GM06990 (cell line): ENCODE results near the gene TCEANC2.

Experiments
- DNase-seq: peaks from one replicate; pipeline ENCODE4 v3.0.0-alpha.2; 2011; ENCODE audit not compliant: insufficient read length; ENCODE audit errors: extremely low read depth
- H3K27me3 ChIP-seq: replicated peaks from 2 replicates; pipeline ENCODE4 v1.6.0; 2011; ENCODE audit warnings: low read length; ENCODE audit not compliant: control insufficient read depth, insufficient read depth
- H3K36me3 ChIP-seq: 2 replicates; pipeline ENCODE4 v1.5.1; 2011; ENCODE audit warnings: low read length; ENCODE audit not compliant: control insufficient read depth, insufficient read depth
- H3K4me3 ChIP-seq: replicated peaks from 2 replicates; pipeline ENCODE4 v1.5.1; 2011; ENCODE audit warnings: low read depth, mild to moderate bottlenecking, control low read depth, low read length
- TF ChIP-seq, protein P1 (sequence below): IDR thresholded peaks from 2 replicates; pipeline ENCODE4 v1.5.1; 2011; ENCODE audit warnings: low read length, control low read depth, mild to moderate bottlenecking, inconsistent platforms; ENCODE audit not compliant: insufficient read depth, poor library complexity, severe bottlenecking

TCEANC2 gene

DNA sequence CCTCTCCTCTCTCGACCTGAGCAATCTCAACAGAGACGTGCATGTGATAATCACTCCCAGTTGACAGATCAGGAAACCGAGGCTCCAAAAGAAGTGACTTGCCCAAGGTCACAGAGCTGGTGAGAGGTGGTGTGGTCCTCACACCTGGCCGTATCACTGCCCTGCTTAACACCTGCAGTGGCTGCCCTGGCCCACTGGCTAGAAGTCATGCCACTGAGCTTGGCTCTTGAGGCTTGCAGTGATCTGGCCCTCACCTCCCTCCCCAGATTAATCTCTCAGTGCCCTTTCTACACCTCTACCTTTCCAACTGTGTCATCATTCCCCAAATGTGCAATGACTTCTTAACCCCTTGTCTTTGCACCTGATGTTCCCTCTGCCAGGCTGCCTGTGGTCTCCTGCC, 60.6 kb downstream of the TCEANC2 start:
- Histone ChIP-seq H3K36me3 (no peaks in the 10 kb centered on the region), H3K27me3 (no peaks in the 10 kb centered on the region), H3K4me3 (no peak overlapping the region)
- DNase-seq, result no peak
- TF ChIP-seq, protein P1, sequence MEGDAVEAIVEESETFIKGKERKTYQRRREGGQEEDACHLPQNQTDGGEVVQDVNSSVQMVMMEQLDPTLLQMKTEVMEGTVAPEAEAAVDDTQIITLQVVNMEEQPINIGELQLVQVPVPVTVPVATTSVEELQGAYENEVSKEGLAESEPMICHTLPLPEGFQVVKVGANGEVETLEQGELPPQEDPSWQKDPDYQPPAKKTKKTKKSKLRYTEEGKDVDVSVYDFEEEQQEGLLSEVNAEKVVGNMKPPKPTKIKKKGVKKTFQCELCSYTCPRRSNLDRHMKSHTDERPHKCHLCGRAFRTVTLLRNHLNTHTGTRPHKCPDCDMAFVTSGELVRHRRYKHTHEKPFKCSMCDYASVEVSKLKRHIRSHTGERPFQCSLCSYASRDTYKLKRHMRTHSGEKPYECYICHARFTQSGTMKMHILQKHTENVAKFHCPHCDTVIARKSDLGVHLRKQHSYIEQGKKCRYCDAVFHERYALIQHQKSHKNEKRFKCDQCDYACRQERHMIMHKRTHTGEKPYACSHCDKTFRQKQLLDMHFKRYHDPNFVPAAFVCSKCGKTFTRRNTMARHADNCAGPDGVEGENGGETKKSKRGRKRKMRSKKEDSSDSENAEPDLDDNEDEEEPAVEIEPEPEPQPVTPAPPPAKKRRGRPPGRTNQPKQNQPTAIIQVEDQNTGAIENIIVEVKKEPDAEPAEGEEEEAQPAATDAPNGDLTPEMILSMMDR, result no peak

DNA sequence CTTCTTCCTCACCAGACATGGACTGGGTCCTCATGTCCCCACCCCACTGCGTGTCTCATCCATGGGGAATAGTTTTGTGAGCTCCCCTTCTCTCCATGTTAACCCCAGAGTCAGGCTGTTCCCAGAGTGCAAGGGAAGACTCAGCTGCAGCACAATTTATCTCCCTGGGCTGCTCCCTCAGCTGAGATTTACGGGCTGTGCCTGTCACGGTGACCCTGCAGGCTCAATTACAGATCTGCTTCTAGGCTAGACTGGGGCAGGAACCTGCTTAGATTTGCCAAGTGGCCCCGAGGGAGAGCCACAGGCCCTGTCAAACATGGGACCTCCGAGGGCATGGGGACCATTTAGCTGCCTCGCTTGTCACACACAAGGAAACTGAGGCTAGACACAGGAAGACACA, 61.5 kb downstream of the TCEANC2 start:
- Histone ChIP-seq H3K27me3 (no peaks in the 10 kb centered on the region), H3K36me3 (no peaks in the 10 kb centered on the region), H3K4me3 (no peak overlapping the region)
- no peak for DNase-seq
- TF ChIP-seq, protein P1, result no peak

DNA sequence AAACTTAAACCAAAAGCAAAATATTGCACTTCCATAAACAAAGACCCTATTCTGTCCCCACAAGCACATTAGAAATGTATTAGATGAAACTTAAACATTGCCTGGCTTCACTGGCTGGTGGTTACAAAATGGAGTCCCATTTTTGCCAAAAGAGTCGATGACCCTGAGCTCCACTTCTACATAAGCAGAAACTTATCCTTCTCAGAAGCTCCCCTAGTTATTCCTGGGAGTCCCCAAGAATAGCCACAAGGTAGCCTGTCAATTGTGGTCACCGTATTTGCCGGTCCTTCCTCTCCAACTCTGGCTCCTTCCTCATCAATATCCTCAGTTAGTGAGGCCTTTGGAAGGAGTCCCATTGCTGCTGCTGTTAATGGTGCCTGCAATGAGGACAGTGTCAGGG, 62.1 kb downstream of the TCEANC2 start:
- TF ChIP-seq, protein P1, result no peak
- no peak for DNase-seq
- Histone ChIP-seq H3K27me3 (no peaks in the 10 kb centered on the region), H3K36me3 (no peaks in the 10 kb centered on the region), H3K4me3 (no peak overlapping the region)

DNA sequence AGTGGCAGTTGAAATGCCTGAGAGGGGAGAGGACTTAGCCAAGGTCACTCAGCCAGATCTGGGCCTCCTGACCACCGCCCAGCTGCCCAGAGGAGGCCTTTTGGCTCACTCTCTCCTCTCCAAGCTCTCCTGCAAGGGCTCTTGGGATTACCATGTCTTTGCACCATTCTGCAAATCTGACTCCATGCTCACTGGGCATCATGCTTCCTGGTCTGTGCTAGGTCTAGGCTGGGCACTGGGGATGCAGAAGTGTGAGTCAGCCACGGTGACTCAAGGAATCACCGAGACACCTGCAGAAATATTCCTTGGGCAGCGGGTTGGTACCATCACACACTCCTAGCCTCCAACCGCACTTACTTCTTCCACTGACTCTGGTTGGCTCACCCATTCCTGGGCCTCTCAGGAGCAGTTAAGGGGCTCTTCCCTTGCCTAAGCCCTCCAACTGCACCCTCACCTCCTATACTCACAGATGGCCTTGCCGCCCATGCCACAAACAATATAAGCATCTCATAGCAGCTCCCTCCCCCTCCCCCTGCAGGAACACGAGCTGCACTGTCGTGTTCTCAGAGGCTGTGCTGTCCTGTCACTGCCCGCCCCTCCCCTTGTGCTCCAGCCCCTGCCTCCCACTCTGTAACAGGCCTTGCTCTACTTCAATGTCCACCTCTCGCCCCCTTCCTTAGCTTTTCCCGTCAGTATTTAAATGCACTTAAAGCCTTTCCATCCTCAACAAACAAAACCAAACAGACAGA, 64.6 kb downstream of the TCEANC2 start:
- Histone ChIP-seq H3K4me3 (no peak overlapping the region), H3K27me3 (no peaks in the 10 kb centered on the region), H3K36me3 (no peaks in the 10 kb centered on the region)
- DNase-seq, result no peak
- TF ChIP-seq, protein P1, result no peak

DNA sequence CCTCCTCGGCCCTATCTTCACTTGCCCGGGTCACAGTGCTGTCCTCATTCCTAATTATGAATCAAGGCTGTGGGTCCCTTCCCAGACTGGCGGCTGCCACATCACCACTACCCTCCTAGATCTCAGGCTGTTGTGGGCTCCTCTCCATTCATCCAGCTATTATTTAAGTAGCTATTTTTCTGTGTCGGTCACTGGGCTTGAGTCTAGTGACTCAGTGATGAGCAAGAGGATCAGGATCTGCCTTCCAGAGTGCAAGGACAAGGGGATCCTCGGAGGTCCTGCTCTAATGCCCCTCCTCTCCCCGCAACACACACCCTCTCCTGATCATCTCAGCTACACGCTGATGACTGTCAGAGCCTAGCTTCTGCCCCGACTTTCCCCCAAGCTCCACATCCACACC, 65.3 kb downstream of the TCEANC2 start:
- TF ChIP-seq, protein P1, result no peak
- DNase-seq, result no peak
- Histone ChIP-seq H3K4me3 (no peak overlapping the region), H3K27me3 (no peaks in the 10 kb centered on the region), H3K36me3 (no peaks in the 10 kb centered on the region)
